H9 (cell line): ENCODE results near the gene NEU3. TPM values are rescaled to one million over a fixed set of nuclear protein-coding genes. Genes with fewer than 3 reads are reported as not detected.

Experiments used
- DNase-seq: peaks from one replicate; pipeline ENCODE4 v3.0.0-alpha.2; 2017
- H2AFZ ChIP-seq: one replicate; pipeline ENCODE4 v1.6.1; 2013; ENCODE audit warnings: mild to moderate bottlenecking, low read length, control low read depth, moderate library complexity
- H2AK5ac ChIP-seq: 2 replicates; pipeline ENCODE4 v1.6.1; 2013; ENCODE audit warnings: low read length, control low read depth, mixed read lengths; ENCODE audit not compliant: insufficient read length
- H2BK120ac ChIP-seq: one replicate; pipeline ENCODE4 v1.6.1; 2013; ENCODE audit warnings: low read depth, mild to moderate bottlenecking, low read length, control low read depth, inconsistent platforms; ENCODE audit not compliant: poor library complexity, severe bottlenecking
- H2BK12ac ChIP-seq: 2 replicates; pipeline ENCODE4 v1.6.1; 2013; ENCODE audit warnings: low read length, control low read depth, mixed read lengths, low read depth; ENCODE audit not compliant: insufficient read length
- H2BK15ac ChIP-seq: 2 replicates; pipeline ENCODE4 v1.6.1; 2013; ENCODE audit warnings: low read depth, low read length, control low read depth
- H2BK20ac ChIP-seq: one replicate; pipeline ENCODE4 v1.6.1; 2013; ENCODE audit warnings: low read depth, mild to moderate bottlenecking, low read length, control low read depth, inconsistent platforms; ENCODE audit not compliant: poor library complexity, severe bottlenecking
- H2BK5ac ChIP-seq: 2 replicates; pipeline ENCODE4 v1.6.1; 2013; ENCODE audit warnings: low read length, control low read depth, mixed read lengths; ENCODE audit not compliant: insufficient read length
- H3K14ac ChIP-seq: 2 replicates; pipeline ENCODE4 v1.6.1; 2013; ENCODE audit warnings: low read length, control low read depth; ENCODE audit not compliant: insufficient read depth
- H3K18ac ChIP-seq: 2 replicates; pipeline ENCODE4 v1.6.1; 2013; ENCODE audit warnings: low read depth, mild to moderate bottlenecking, mixed read lengths, low read length, control low read depth; ENCODE audit not compliant: insufficient read length
- H3K23ac ChIP-seq: 2 replicates; pipeline ENCODE4 v1.6.1; 2013; ENCODE audit warnings: low read length, control low read depth, mixed read lengths, low read depth; ENCODE audit not compliant: insufficient read length
- H3K23me2 ChIP-seq: 2 replicates; pipeline ENCODE4 v1.6.1; 2013; ENCODE audit warnings: low read depth, mild to moderate bottlenecking, mixed read lengths, low read length, control low read depth; ENCODE audit not compliant: insufficient read length, poor library complexity, severe bottlenecking
- H3K27ac ChIP-seq: 2 replicates; pipeline ENCODE4 v1.5.1; 2013; ENCODE audit warnings: low read length, control low read depth, mixed read lengths, low read depth; ENCODE audit not compliant: insufficient read length
- H3K27me3 ChIP-seq: 2 replicates; pipeline ENCODE4 v1.6.1; 2013; ENCODE audit warnings: low read length, control low read depth, inconsistent platforms; ENCODE audit not compliant: insufficient read depth
- H3K4ac ChIP-seq: 2 replicates; pipeline ENCODE4 v1.6.1; 2013; ENCODE audit warnings: low read depth, mild to moderate bottlenecking, control low read depth, inconsistent platforms, low read length, moderate library complexity
- H3K4me1 ChIP-seq: 2 replicates; pipeline ENCODE4 v1.6.1; 2013; ENCODE audit warnings: low read length, control low read depth, inconsistent platforms; ENCODE audit not compliant: insufficient read depth
- H3K4me2 ChIP-seq: 2 replicates; pipeline ENCODE4 v1.6.1; 2013; ENCODE audit warnings: low read length, control low read depth, mixed read lengths; ENCODE audit not compliant: insufficient read length, insufficient read depth
- H3K56ac ChIP-seq: 2 replicates; pipeline ENCODE4 v1.6.1; 2013; ENCODE audit warnings: low read depth, mild to moderate bottlenecking, mixed read lengths, low read length, control low read depth; ENCODE audit not compliant: insufficient read length
- H3K79me1 ChIP-seq: 2 replicates; pipeline ENCODE4 v1.6.1; 2013; ENCODE audit warnings: low read depth, mild to moderate bottlenecking, moderate library complexity, low read length, control low read depth, inconsistent platforms; ENCODE audit not compliant: insufficient read depth, poor library complexity, severe bottlenecking
- H3K79me2 ChIP-seq: 2 replicates; pipeline ENCODE4 v1.6.1; 2013; ENCODE audit warnings: low read length, control low read depth, inconsistent platforms; ENCODE audit not compliant: insufficient read depth
- H3K9ac ChIP-seq: 2 replicates; pipeline ENCODE4 v1.6.1; 2013; ENCODE audit warnings: low read length, control low read depth, mixed read lengths; ENCODE audit not compliant: insufficient read length; ENCODE audit errors: extremely low read depth
- H3K9me3 ChIP-seq: one replicate; pipeline ENCODE4 v1.6.1; 2013; ENCODE audit warnings: low read depth, low read length, inconsistent platforms; ENCODE audit not compliant: control insufficient read depth
- H3T11ph ChIP-seq: one replicate; pipeline ENCODE4 v1.6.1; 2013; ENCODE audit warnings: mild to moderate bottlenecking, low read length, control low read depth, inconsistent platforms
- H4K20me1 ChIP-seq: one replicate; pipeline ENCODE4 v1.6.1; 2013; ENCODE audit not compliant: control insufficient read depth, insufficient read length, insufficient read depth
- H4K5ac ChIP-seq: 2 replicates; pipeline ENCODE4 v1.6.1; 2013; ENCODE audit warnings: low read depth, mild to moderate bottlenecking, mixed read lengths, low read length, control low read depth; ENCODE audit not compliant: insufficient read length
- H4K8ac ChIP-seq: replicated peaks from 2 replicates; pipeline ENCODE4 v1.6.1; 2013; ENCODE audit warnings: low read length, control low read depth, mixed read lengths, low read depth; ENCODE audit not compliant: insufficient read length
- H4K91ac ChIP-seq: 2 replicates; pipeline ENCODE4 v1.6.1; 2013; ENCODE audit warnings: low read depth, mild to moderate bottlenecking, moderate library complexity, mixed read lengths, low read length, control low read depth; ENCODE audit not compliant: insufficient read length
- H3K27ac Mint-ChIP-seq, 3 experiments: 2 replicates in 2 of 3; 3 replicates in 1 of 3; pipeline ENCODE4 v1.8.0; 2020 to 2021; ENCODE audit warnings: mixed read lengths in 3 of 3, mild to moderate bottlenecking in 1 of 3, moderate library complexity in 1 of 3
- H3K27me3 Mint-ChIP-seq: 2 replicates; pipeline ENCODE4 v1.8.0; 2021; ENCODE audit warnings: low read depth, mild to moderate bottlenecking, moderate library complexity, mixed read lengths
- H3K36me3 Mint-ChIP-seq, 3 experiments: 2 replicates in 2 of 3; 3 replicates in 1 of 3; pipeline ENCODE4 v1.8.0; 2020 to 2021; ENCODE audit warnings: low read depth in 3 of 3, mixed read lengths in 3 of 3; ENCODE audit not compliant: insufficient read depth in 1 of 3
- H3K4me1 Mint-ChIP-seq, 2 experiments: 2 replicates each; pipeline ENCODE4 v1.8.0; 2020; ENCODE audit warnings: mixed read lengths in 2 of 2
- H3K4me3 Mint-ChIP-seq, 2 experiments: 2 replicates in 1 of 2; 3 replicates in 1 of 2; pipeline ENCODE4 v1.8.0; 2020 to 2021; ENCODE audit warnings: mild to moderate bottlenecking in 2 of 2, mixed read lengths in 2 of 2, moderate library complexity in 1 of 2
- H3K9me3 Mint-ChIP-seq, 2 experiments: 2 replicates in 1 of 2; 3 replicates in 1 of 2; pipeline ENCODE4 v1.8.0; 2020; ENCODE audit warnings: mild to moderate bottlenecking in 2 of 2, mixed read lengths in 2 of 2, moderate library complexity in 1 of 2
- WGBS: extraction: QIAGEN DNeasy Blood & Tissue Kit; methylation state at CpG from one replicate; pipeline ENCODE4 v1.1.7; 2013; ENCODE audit warnings: missing lambda C conversion rate, low lambda C conversion rate, mixed read lengths; ENCODE audit not compliant: insufficient read length; ENCODE audit errors: extremely low coverage; 5-methylcytosine and 5-hydroxymethylcytosine counted together
- total RNA-seq: library from RNA; stranded (reverse); gene quantifications from 2 replicates; pipeline ENCODE4 v1.2.1, GENCODE V29; 2021
- TF ChIP-seq, protein P1 (sequence below): fragments of 200-600 bp; sonication (generic); conservative IDR thresholded peaks from 3 replicates; pipeline ENCODE4 v1.8.0; 2021; ENCODE audit warnings: antibody characterized with exemption, mild to moderate bottlenecking

Gene NEU3
- total RNA-seq, 1 experiment from 2014 or later, result 15.9 TPM

DNA sequence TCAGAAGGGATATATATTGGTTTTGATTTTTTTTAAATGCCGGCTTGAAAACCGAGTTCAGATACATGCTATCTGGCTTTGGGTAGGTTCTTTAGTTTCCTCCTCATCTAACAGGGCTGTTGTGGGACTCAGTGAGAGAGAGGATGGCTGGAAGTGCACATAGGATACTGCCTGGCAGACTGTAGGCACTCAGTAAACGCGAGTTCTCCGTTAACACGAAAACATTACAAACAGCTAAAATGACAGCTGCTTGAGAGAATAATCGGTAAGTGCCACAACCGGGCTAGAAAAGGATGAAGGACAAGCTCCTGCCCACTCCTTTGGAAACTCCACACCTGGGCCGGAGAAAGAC lies 40.2 kb upstream of the NEU3 start:
- Mint-ChIP-seq H3K4me3 (peak overlapping the region; percentile 96 to 98), H3K4me1 (peaks cover 15 to 16% of the 10 kb centered on the region in 2 experiments), H3K36me3 (peaks cover 0 to 13% (median 6%) of the 10 kb centered on the region in 3 experiments; a peak in 5 of 7 replicates), H3K9me3 (no peaks in the 10 kb centered on the region; a peak in 1 of 5 replicates), H3K27ac (peak overlapping the region in 1 of 3 experiments; percentile 66; a peak in 3 of 7 replicates), H3K27me3 (no peaks in the 10 kb centered on the region)
- no peak overlapping the region for H2BK120ac ChIP-seq
- H4K5ac ChIP-seq, result no peak overlapping the region
- no peaks in the 10 kb centered on the region for H3K4me1 ChIP-seq
- H3K79me1 ChIP-seq, result peaks cover 8% of the 10 kb centered on the region
- no peak overlapping the region for H2BK5ac ChIP-seq
- H3K23ac ChIP-seq, result no peak overlapping the region
- no peak overlapping the region for H3K18ac ChIP-seq
- no peak overlapping the region for H2AK5ac ChIP-seq
- peaks cover 21% of the 10 kb centered on the region for H3K79me2 ChIP-seq
- H2BK20ac ChIP-seq, result no peak overlapping the region
- peak overlapping the region; percentile 92 for H3K4me2 ChIP-seq
- TF ChIP-seq, protein P1, sequence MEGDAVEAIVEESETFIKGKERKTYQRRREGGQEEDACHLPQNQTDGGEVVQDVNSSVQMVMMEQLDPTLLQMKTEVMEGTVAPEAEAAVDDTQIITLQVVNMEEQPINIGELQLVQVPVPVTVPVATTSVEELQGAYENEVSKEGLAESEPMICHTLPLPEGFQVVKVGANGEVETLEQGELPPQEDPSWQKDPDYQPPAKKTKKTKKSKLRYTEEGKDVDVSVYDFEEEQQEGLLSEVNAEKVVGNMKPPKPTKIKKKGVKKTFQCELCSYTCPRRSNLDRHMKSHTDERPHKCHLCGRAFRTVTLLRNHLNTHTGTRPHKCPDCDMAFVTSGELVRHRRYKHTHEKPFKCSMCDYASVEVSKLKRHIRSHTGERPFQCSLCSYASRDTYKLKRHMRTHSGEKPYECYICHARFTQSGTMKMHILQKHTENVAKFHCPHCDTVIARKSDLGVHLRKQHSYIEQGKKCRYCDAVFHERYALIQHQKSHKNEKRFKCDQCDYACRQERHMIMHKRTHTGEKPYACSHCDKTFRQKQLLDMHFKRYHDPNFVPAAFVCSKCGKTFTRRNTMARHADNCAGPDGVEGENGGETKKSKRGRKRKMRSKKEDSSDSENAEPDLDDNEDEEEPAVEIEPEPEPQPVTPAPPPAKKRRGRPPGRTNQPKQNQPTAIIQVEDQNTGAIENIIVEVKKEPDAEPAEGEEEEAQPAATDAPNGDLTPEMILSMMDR, result no peak
- H3T11ph ChIP-seq, result no peak overlapping the region
- H3K9me3 ChIP-seq, result no peaks in the 10 kb centered on the region
- no CpG with 5 or more reads among the region's 9 CpGs for WGBS
- H4K8ac ChIP-seq, result no peak overlapping the region
- H3K27me3 ChIP-seq, result no peaks in the 10 kb centered on the region
- no peak overlapping the region for H3K4ac ChIP-seq
- H2AFZ ChIP-seq, result no peak overlapping the region
- H3K56ac ChIP-seq, result no peak overlapping the region
- H3K27ac ChIP-seq, result no peak overlapping the region
- H4K91ac ChIP-seq, result no peak overlapping the region
- peaks cover 5% of the 10 kb centered on the region for H3K23me2 ChIP-seq
- no peak overlapping the region for H2BK15ac ChIP-seq
- DNase-seq, result no peak
- H3K14ac ChIP-seq, result no peak overlapping the region
- peak overlapping the region; percentile 55 for H3K9ac ChIP-seq
- no peaks in the 10 kb centered on the region for H4K20me1 ChIP-seq
- no peak overlapping the region for H2BK12ac ChIP-seq
